ENCODE results near the gene DUOX1.
"Not testable (repeated sequence)": the region's sequence is repeated elsewhere in the genome, so short reads cannot be mapped to it uniquely, and the experiment has no call there.

DUOX1 gene

GRCh38 chr15:45129651-45130129 lies at the start of gene DUOX1, which contains the start of gene DUOXA1:
Gene DUOX1, plus strand, starts transcription at chr15:45129994. Its CDS starts 1,973 bp downstream, at chr15:45131967.
Gene DUOXA1, minus strand, starts transcription at chr15:45129879. Its CDS starts 6,865 bp downstream, at chr15:45123014.
- DNase-seq: peak; percentile 49 to 56

DNA sequence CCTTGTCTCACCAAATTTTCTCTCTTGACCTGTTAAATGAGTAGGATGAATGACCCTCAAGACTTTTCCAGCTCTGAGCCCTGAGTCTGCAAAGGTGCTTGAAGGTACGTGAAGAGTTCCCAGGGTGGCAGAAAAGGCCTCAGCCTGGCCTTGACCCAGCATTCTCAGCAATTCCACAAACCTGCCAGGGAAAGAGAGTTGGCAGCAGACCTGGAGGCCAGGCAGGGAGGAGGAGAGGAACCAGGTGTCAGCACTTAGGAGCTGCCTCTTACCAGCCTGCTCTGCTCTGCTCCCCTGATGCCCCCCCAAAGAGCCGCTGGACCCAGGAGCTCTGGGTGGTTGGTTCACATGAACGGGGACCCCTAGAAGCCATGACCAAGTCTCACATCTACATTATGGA lies 49.2 kb upstream of the DUOX1 start:
- DNase-seq: not testable (repeated sequence)

DNA sequence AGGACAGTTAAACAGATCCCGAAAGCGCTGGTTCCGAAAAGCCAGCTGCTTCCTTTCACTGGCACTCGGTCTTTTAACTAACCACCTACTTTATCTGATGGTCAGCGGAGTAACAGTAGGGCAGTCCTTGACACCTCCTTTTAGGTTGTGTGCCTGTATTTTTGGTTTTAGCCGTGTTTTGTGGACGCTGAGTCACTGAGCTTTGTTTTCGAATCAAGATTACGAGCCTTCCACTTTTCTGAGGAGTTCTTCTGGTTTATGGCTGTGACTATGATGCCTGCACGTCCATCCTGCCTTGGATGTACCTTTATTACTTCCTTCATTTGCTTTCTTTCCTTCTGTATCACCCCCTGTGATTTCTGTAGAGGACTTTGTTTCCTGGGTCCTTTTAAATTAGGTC lies 47.4 kb upstream of the DUOX1 start:
- DNase-seq: peak in 1 of 2 experiments; percentile 7

DNA sequence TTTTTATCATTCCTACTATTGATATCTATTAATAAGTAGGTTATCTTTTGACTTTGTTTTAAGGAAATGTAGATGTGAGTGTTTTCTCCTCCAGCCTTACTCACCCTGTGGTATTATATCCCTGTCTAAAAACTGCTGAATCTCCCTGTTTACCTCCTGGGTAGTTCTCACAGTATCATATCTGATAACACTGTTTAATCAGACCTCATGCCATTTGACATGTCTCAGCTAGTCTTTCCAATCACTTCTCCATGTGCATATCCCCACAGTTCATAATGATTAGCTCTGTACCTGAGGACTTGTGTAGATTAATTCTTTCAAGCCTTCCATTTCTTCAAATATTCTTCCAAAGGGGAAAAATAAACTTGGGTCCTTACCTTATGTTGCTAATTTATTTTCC lies 46.6 kb upstream of the DUOX1 start:
- no peak for DNase-seq

- DNase-seq: no peak
Measured at GRCh38 chr15:45084163-45084562, 45.6 kb upstream of the DUOX1 start.

DNA sequence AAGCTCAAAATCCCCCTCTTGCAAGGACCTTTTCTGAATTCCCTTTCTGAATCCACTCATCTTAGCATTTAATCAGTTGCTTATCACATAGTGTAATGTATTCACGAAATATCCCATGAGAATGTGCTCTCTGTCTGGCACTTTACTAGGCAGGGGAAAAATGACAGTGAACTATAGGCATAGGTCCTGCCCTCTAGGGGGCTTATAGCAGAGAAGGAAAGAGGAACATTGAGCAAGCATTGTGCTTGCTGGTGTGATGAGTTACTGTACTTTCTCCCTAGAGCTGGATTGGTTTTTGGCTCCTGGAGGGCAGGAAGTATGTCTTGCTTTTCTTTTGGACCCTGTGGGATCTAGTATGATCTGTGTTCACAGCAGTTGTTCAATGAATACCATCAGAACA lies 42.3 kb upstream of the DUOX1 start:
- no peak for DNase-seq

GRCh38 chr15:45088801-45089711 lies 40.7 kb upstream of the DUOX1 start:
- DNase-seq: no peak

DNA sequence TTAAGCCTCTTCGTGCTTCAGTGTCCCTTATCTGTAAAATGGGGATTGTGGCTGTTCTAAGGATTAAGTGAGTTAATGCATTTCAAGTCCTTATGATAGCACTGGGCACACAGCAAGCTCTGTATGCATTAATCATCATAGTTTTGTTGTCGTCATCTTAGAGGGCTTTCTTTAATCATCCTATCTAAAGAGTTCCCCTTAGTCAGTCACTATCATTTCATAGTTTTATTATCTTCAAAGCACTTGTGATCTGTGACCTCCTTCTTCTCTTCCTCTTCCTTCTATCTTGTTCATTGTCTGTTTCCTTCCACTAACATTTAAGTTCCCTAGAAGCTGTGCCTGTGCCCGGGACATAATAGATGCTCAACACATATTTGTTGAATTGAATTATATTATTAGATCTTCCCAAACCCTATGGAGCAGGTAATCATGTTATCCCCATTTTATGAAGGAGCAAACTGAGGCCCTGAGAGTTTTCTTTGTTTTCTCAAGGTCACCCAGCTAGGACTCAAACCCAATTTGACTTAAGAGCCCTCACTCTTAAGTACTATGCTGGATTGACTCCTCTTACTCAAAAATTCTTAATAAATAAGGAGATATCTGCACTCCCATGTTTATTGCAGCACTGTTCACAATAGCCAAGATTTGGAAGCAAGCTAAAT lies 40.0 kb upstream of the DUOX1 start:
- DNase-seq: no peak

GRCh38 chr15:45091161-45091560 lies 38.6 kb upstream of the DUOX1 start:
- no peak for DNase-seq

- no peak for DNase-seq
Measured at GRCh38 chr15:45091576-45091975, 38.2 kb upstream of the DUOX1 start.

- no peak for DNase-seq
Measured at GRCh38 chr15:45093013-45093412, 36.8 kb upstream of the DUOX1 start.

GRCh38 chr15:45093622-45094357 lies 36.0 kb upstream of the DUOX1 start:
- DNase-seq: peak in 1 of 2 experiments; percentile 7

DNA sequence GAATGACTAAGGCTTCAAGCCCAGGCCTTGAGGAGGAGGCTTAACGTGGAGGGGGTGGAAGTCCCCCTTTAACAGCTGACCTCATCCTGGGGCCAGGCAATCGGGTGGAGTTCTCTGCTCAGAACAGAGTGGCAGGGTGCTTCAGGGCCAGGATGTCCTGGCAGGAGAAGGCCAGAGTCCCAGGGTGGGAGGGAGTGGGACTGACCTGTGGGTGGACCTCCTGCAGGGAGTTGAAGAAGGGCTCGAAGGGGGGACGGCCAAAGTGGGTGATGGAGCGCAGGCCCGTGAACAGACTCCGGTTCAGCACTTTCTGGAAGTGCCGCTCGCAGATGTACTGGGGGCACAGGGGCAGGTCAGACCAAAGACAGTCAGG lies 35.5 kb upstream of the DUOX1 start:
- no peak for DNase-seq

GRCh38 chr15:45095661-45096060 lies 34.1 kb upstream of the DUOX1 start:
- no peak for DNase-seq

DNA sequence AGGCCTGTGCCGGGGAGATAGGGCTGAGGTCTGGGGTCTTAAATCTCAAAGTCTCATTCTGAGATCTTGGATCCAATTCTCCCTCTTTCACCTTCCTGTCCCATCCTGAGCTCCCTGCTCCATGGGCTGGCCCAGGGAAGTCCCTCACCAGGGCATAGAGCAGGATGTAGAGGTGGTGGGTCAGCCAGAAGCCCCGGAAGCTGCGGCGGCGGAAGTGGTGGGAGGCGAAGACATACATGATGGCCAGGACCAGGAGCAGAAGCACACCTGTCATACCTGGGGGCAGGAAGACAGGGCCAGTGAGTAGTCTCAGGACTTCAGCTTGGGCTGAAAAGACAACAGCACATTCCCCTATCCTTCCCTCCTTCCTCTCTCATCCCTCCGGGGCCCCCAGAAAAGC lies 32.3 kb upstream of the DUOX1 start:
- DNase-seq: peak in 1 of 2 experiments; percentile 9

DNA sequence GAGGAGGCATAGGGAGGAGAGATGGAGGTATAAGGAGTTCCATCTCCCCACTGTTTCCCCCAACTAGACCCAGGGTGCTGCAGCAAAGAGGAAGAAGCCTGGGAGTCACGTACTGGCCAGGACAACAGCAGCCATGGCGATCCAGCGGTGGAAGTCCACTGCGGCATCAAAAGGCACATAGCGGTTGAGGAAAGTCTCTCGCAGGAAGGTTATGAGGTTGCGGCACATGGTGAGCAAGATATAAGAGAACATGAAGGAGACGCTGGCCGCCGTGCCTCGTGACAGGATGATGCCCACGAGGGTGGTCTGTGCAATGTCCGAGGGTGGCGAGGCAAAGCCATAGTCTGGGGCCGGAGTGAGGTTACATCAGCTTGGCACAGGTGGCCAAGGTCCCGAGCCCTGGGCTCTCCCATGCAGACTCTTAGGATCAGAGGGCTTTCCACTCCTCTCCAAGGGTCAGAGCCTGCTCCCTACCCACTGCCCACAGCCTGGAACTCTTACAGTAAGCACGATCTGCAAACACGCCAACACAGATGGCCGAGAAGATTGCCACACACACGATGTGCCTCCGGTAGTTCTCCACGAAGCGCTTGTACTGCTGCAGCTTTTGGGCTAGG lies 30.1 kb upstream of the DUOX1 start:
- no peak for DNase-seq

DNA sequence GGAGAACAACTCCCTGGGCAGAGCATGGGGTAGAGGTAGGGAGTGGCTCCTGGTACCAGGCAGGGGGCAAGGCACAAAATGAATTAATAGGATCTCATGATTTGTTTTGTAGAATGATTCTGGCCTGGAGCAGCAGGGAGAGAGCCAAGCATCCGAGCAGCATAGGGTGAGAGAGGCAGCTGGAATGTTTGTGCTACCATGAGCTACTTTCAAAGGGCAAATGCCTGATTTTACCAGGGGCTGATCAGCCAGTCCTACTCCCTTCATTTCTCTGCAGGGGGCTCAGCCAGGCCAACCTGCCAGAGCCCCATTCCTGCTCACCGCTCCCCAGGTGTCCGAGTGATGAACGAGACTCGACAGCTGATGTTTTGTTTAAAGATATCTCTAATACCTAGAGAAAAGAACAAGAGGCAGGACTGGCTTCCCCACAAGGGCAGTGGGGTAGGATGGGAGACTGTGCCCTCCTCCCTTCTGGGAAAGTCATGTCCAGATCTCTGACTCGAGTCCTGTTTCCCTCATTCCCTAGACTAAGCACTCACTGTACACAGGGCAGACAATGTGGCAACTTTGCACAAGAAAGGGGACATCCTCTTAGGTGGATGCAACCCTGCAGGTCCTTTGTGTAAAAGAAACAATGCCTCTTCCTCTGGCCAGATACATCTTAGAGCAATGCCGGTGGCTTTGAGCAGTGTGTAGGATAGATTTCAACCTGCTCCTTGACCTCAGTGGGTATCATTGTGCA lies 28.7 kb upstream of the DUOX1 start:
- no peak for DNase-seq

DNA sequence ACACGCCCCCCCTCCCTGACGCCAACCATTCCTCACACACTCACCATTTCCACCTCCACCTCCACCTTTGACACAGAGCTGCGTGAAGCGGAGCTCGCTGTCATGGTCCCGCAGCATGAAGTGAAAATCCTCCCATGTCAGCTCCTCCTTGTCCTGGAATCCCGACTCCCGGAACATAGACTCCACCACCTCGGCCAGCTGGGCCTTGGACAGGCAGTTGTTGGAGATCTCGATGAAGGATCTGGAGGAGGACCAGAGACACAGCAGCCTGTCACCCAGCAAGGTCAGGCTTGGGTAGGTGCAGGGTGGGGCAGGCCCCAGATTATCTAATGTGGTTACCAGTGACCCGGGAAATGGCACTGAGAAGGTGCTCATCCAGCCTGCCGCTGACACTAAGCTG lies 28.0 kb upstream of the DUOX1 start:
- DNase-seq: no peak

DNA sequence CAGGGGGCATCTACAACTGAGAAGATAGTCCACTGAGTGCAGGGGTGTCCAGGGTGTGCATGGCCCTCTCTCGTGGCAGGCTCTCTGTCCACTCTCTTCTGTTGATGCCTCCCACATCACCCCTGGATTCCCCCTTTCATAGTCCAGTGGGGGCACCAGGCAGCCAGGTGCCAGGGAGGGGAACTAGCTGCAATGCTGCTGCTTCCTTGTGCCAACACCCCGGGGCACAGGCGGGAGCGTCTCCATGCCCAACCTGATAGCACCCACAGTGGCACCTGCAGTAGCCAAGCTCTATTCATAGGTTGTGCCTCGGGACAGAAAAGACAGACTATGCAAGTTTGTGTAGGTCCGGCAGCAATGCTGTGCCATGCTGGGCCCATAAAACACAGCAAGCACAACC lies 27.6 kb upstream of the DUOX1 start:
- no peak for DNase-seq

DNA sequence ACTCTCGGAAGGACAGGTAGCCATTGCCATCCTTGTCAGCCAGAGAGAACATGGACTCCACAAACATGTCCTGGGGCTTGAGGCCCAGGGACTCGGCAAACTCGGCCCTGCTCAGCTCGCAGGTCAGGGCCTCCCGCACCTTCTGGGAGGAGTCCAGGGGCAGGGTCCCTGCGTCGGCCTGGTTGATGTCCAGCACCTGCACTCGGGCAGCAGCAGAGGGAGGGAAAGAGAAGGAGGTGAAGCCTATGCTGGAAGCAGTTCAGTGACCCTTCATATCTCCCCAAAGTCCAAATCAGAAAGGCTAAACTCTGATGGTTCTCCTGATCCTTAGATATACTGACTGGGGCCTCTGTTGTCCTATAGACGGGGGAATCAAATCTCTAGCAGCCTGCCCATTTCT lies 25.6 kb upstream of the DUOX1 start:
- not testable (repeated sequence) for DNase-seq

GRCh38 chr15:45105586-45105985 lies 24.2 kb upstream of the DUOX1 start:
- no peak for DNase-seq
